Dedifferentiated amniotic fluid mesenchymal stem cell (primary cell): ENCODE data around the gene PLEKHM3.
"Not testable (repeated sequence)": the region's sequence is repeated elsewhere in the genome, so short reads cannot be mapped to it uniquely, and the experiment has no call there.

Experiments
- DNase-seq: peaks from one replicate; pipeline ENCODE4 v3.0.0-alpha.2; 2016; ENCODE audit errors: extremely low spot score

PLEKHM3 gene

GRCh38 chr2:207921606-207922005 is 103.7 kb downstream of the PLEKHM3 start:
- DNase-seq: no peak

DNA sequence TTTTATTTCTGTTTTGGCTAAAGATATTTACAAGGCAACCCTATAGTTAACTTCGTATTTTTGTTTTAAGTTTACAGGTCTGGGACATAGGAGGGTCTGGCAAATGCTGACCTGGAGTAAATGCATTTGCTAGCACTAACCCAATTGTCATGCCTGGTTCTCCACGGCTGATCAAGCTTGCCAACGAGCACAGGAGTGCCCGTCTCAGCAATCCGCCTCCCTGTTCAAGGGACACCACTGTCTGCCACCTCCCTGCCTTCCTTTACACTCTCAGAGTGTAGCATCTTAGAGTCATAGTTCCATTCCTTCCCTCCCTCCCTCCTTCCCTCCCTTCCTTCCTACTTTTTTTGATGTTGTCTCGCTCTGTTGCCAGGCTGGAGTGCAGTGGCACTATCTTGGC is 104.6 kb downstream of the PLEKHM3 start:
- no peak for DNase-seq

DNA sequence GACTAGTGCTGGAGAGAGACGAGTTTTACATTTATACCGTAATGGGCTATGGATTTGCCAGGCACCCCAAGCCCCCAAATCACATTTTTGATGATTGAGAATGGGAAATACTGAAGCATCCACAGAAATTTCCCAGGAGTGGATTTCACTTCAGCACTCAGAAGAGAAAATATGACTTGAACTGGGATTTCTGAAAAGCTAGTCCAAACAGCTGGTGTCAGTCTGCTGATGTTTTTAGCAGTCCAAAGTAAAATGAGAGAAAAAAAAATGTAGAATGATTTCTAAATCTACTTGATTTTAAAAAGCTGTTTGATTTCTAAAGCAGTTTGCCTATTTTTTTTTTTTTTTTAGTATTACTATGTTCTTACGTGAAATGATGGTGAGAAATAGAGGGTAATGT is 105.0 kb downstream of the PLEKHM3 start:
- DNase-seq: no peak

DNA sequence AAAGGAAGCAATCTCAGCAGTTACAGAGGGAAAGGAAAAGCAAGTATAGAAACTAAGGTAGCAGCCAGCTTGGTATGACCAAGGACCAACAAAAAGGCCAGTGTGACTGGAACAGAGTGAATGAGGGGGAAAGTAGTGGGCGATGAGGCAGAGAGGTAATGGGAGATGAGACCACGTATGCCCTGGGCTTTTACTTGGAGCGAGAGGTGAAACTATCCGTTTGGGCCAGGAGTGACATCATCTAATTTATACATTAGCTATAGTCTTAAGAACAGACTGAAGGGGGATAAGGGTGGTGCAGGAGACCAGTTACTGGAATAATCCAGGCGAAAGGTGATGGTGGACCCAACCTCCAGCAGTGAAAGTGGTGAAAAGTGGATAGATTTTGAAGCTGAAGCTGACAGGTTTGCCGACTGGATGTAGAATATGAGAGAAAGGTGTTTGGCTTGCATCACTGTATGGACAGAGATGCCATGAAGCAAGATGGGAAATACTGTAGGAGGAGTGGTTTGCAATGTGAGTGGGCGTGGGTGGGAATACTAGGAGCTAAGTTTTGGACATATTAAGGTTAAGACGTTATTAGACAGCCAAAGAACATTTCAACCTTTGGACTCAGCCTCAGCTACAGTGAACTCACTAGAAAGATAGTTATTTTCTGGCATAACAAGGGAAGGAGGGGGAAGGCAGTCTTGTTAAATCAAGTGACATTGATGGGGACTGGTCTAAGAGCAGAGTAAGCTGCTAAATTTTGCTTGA is 106.0 kb downstream of the PLEKHM3 start:
- no peak for DNase-seq

DNA sequence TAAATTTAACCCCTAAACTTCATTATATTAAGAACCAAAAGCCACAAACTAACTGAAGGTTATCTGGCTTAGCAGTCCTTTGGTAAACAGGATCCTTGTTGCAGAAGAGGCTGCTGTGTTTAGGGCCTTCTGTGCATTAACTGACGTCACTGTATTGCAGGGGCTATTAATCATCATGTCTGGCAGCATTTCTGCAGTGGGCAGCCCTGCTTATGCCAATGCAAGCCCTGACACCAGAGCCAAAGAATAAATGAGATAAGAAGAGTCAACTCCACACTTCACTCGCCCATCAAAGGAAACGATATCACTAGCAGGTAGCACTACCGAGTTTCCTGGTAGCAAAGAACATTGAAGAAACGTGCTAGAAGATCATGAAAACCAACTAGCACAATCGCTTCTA is 110.6 kb downstream of the PLEKHM3 start:
- no peak for DNase-seq

- no peak for DNase-seq
Measured at GRCh38 chr2:207913772-207914358, 111.5 kb downstream of the PLEKHM3 start.

- DNase-seq: no peak
Measured at GRCh38 chr2:207911856-207912255, 113.5 kb downstream of the PLEKHM3 start.

DNA sequence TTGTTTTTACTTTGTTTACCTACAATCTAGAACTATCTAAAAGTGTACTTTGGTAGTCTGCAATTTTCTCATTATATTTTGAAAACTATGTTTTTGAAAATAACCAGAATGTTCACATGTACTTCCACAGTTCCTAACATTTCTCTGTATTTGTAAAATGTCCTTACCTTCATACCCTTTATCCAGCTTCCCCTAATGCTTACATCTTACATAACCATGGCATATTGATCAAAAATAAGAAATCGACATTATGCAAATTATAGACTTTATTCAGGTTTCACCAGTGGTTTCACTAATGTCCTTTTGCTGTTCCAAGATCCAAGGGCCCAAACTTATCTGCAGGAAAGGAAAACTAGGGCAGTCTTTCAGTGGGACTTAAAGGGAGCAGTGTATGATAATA is 114.1 kb downstream of the PLEKHM3 start:
- no peak for DNase-seq

GRCh38 chr2:207906495-207906894 is 118.8 kb downstream of the PLEKHM3 start:
- not testable (repeated sequence) for DNase-seq

DNA sequence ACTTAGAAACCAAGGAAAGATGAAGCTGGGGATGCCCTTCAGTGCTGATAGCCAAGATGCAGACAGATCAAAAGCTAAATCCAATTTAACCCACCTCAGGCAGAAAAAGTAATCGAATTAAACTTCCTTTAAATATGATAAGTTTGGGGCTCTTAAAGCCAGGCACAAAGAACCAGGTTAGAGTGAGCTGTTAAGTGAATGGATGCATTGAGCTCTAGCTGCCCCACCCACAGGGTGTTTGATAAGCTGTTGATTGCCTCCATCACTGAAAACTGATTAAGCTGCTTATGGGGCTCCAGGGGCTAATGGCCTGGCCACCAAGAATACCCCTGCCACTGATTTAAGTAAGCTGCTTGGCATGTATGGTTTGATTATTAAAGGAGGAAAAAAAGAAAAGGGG is 119.8 kb downstream of the PLEKHM3 start:
- DNase-seq: no peak

DNA sequence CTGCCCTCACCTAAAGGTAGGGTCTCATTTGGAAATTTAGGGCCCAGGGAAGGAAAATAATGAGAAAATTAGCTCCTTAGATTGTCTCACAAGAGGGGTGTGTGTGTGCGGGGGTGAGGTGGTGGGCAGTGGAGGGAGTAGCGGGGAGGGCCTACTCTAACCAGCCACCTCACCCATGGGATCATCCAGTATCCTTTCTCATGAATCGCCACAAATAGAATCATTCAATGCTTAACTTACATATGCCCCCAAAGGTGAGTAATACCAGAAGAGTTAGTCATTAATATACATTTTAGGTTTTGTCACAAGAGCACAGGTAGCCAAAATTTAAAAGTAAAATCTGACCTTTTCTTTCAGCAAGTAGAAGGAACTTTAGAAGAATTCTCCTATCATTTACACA is 122.1 kb downstream of the PLEKHM3 start:
- no peak for DNase-seq

DNA sequence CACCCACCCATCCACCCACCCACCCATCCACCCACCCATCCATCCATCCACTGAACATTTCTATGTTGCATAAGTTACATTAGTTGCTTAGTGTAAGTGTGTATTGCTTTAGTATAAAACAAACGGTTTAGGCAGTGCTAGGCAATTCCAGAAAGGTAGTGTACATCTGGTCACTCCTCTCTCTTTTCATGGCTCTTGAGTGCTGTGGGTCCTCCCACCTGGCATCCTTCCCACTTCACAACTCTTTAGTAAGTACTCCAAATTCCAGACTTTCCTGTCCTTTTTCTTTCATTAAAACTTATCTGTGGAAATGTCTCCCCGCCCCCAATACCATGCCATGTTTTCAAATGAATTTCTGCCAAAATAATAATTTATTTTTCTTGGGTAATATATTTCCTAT is 122.5 kb downstream of the PLEKHM3 start:
- DNase-seq: no peak

GRCh38 chr2:207901829-207902228 is 123.5 kb downstream of the PLEKHM3 start:
- no peak for DNase-seq

DNA sequence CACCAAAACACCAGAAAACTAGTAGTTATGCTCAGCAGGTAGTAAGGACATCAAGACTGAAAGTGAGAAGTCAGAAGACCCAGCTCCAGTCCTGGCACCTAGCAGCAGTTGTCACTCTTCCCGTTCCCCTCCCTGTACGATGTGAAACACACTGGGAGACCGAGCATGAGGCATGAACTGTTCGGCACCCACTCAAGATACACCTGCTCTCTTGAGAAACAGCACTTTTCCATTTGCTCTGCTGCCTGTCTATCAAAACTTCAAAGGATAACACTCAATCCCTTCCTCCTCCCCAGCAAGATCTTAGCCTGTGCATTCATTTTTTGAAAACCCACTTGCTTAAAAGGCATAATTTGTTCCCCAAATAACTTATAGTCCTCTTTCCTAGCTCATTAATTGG is 123.9 kb downstream of the PLEKHM3 start:
- DNase-seq: no peak

GRCh38 chr2:207898354-207898695 is 127.0 kb downstream of the PLEKHM3 start:
- no peak for DNase-seq

GRCh38 chr2:207897541-207898353 is 127.6 kb downstream of the PLEKHM3 start:
- DNase-seq: no peak

DNA sequence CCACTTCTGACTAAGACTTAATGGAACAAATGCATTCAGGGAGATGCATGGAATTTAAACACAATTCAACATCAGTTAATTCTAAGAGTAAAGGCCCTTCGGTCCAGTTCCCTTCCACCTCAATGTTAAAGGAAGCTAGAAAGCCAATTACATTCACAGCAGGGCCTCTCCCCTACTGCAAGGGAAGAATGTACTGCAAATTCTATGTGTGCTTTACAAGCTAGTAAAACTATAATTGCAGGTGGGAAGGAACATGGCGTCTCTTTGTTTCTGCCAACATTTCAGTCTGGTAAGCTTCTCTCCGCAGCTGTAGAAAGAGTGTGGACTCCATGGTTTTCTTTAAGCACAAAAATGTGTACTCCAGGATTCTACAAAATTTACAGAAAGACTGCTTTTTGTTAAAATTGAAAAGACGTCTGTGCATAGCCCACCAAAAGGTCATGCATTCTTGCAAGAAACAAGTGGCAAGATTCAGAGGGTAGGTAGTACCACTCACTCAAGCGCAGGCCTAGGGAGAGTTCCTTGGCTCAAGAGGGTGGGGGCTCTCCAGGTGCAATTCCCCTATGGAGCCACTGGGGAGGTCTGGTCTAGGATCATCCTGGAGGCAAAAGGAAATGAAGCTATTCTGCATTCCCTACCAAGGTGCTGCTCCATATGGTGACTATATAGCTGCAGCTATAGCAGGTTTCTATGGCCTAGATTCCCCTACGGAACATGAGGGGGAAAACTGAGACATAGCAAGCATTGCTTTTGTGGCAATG is 128.6 kb downstream of the PLEKHM3 start:
- DNase-seq: no peak

GRCh38 chr2:207895274-207895860 is 130.0 kb downstream of the PLEKHM3 start:
- DNase-seq: no peak

DNA sequence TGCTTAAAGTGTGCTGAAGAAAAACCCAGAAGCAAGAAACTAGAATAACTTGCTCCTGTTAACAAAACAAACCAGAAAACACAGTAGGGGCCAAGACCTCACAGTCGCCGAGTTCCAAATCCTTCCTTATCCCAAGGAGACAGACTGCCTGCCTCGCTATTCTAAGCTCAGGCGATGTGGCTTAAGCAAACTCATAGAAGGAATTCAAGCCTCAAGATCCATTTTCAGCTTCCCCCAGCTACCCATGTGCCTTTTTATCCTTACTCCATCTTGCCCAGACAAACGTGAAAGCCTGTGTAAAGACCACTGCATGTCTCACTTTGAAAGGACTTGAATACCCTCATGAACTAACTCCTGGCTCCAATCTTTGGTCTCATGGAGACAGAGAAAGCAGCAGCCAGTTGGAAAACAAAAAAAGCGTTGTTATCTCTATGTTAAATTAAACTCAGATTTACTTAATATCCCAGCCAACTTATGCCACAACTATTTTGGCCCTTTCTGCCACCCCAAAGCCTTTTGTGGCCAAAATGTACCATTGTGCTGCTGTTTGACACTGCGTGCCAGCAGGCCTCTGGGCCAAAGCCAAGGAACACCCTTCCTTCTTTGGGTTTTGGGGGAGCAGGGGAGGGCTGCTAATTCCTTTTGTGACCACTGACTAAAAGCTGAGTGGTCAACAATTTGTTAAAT is 132.5 kb downstream of the PLEKHM3 start:
- no peak for DNase-seq

DNA sequence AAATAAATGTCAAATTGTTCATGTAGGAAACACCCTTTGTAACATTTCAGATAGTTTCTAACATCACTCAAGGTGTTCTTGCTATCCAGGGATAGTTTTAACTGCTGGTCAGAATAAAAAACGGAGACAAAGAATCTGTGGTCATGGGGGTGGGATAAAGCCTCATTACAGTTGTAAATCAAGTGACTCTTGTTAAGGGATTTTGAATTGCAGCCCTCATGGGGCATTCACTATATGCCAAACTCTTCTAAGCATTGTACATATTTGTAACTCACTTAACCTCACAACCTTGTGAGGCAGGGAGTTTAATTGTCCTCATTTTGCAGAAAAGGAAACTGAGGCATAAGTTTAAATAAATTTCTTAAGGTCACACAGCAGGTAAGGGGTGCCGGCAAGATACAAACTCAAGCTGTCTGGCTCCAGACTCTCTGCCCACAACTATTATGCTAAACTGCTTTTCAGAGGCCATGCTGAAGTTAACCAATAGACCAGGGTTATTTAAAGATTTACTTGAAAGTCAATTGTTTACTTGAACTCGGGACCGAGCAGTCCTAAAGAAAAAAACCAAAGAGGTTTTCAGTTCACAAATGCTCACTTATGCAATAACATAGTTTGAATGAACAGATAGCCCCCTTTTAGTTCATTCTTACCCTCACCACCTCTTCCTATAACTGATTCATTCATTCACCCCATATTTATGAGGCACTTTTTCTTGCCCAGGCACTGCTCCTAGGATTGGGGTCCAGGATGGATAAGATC is 134.1 kb downstream of the PLEKHM3 start:
- DNase-seq: no peak

- no peak for DNase-seq
Measured at GRCh38 chr2:207887500-207887899, 137.8 kb downstream of the PLEKHM3 start.
